Adrenal gland (tissue), 5 donors: ENCODE measurements around the gene SLC15A3.

Experiments used
- POLR2A ChIP-seq, 2 donors: fragments of 450-650 bp; IDR thresholded peaks; one replicate each; pipeline ENCODE4 v1.6.1; 2017; ENCODE audit warnings: antibody characterized with exemption in 2 of 2, mild to moderate bottlenecking in 2 of 2, moderate library complexity in 1 of 2
- TF ChIP-seq, protein P1 (sequence below), 6 experiments: fragments of 450-650 bp in 4 of 6; fragments of 200-600 bp in 2 of 6; sonication (generic) in 1 of 6; IDR thresholded peaks; 1 replicate in 5 of 6; 2 replicates in 1 of 6; pipeline versions ENCODE4 v1.5.1 to v1.8.0; 2016 to 2021; ENCODE audit warnings: antibody characterized with exemption in 6 of 6, mild to moderate bottlenecking in 2 of 6, moderate library complexity in 1 of 6
- donor health status: DM: no; HTN: no; CAD: no.

DNA sequence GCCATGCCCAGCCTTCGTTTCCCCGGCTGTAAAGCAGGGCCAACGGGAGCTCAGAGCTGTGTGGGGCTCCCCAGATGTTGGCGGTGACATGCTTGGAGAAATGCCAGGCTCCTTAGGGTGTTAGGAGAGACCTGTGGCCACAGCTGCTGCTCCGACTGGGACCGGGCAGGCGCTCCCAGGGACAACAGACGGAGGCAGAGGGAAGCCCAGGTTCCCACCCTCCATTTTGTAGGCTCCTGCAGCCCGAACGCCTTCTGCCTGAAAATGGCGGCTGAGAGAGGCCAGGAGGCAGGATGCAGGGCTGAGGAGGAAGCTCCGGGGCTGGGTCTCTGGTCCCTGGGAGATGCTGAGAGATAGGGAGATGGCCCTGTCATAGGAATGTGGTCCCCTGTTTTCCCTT, 29.5 kb upstream of the SLC15A3 start:
- TF ChIP-seq, protein P1, sequence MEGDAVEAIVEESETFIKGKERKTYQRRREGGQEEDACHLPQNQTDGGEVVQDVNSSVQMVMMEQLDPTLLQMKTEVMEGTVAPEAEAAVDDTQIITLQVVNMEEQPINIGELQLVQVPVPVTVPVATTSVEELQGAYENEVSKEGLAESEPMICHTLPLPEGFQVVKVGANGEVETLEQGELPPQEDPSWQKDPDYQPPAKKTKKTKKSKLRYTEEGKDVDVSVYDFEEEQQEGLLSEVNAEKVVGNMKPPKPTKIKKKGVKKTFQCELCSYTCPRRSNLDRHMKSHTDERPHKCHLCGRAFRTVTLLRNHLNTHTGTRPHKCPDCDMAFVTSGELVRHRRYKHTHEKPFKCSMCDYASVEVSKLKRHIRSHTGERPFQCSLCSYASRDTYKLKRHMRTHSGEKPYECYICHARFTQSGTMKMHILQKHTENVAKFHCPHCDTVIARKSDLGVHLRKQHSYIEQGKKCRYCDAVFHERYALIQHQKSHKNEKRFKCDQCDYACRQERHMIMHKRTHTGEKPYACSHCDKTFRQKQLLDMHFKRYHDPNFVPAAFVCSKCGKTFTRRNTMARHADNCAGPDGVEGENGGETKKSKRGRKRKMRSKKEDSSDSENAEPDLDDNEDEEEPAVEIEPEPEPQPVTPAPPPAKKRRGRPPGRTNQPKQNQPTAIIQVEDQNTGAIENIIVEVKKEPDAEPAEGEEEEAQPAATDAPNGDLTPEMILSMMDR (IDR thresholded peaks at IDR 0.05): no peak
- no peak for TF ChIP-seq POLR2A (IDR thresholded peaks at IDR 0.05)
